Measurements from ENCODE around the gene TTLL6.

Gene TTLL6

DNA sequence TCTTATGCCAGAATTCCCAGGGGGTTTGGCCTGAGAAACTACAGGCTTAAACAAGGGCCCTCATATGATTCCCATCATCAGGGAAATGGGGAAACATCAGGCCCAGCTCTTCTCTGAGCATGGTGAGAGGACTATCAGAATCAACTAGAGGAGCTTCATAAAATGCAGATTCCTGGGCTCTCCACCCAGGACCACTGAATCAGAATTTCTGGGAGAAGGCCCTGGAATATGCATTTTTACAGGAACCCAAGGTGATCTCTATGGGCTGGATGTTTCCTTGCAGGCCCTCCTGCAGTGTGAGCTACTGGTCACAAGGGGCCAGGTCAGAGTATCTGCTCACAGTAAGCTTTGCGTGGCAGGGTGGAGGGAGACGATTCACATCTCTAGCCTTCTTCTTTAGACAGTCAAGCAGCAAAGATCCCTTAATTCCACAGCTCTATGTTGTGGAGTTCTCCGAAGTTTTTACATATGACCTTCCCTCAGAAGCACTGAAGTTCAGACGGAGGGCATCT lies 49.7 kb downstream of the TTLL6 start:
- Histone ChIP-seq H3K27me3 (ENCODE audit: control insufficient read depth in 2 of 2, insufficient read depth in 2 of 2, low read length in 2 of 2) (peaks cover 0 to 2% of the 10 kb centered on the region in 2 donors), H3K36me3 (ENCODE audit: control insufficient read depth in 2 of 2, insufficient read depth in 2 of 2, low read length in 2 of 2) (no peaks in the 10 kb centered on the region), H3K4me3 (ENCODE audit: low read length in 2 of 2) (no peak overlapping the region), H3K9me3 (ENCODE audit: control insufficient read depth in 2 of 2, low read length in 2 of 2) (no peaks in the 10 kb centered on the region), H3K27ac (ENCODE audit: low read depth in 2 of 2, low read length in 2 of 2) (no peak overlapping the region), H3K9ac (ENCODE audit: low read depth in 1 of 2, low read length in 2 of 2) (no peak overlapping the region), H3K4me1 (ENCODE audit: control insufficient read depth in 2 of 2, insufficient read depth in 2 of 2, low read length in 2 of 2) (peaks cover 0 to 2% of the 10 kb centered on the region in 2 donors)

DNA sequence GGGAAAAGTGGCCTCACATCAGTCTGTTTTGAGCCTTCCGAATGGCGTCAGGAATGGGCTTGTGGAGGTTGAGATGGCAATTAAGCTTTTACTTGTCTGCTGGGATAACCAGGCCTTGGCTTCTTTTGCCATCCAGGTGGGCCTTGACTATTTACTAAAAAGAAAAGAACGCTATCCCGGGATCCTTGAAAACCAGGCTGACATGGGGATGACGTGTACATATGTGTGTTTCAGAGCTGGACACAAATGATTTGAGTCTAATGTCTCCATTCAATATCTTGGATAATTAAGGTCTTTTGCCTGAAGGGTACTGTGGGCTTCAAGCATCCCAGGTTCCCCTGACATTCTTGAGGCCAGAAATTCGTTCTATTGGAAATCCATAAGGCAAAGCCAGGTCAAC lies 55.9 kb downstream of the TTLL6 start:
- H3K4me1 ChIP-seq (ENCODE audit: control insufficient read depth in 2 of 2, insufficient read depth in 2 of 2, low read length in 2 of 2), result peaks cover 26 to 33% of the 10 kb centered on the region in 2 donors
- no peaks in the 10 kb centered on the region for H3K9me3 ChIP-seq (ENCODE audit: control insufficient read depth in 2 of 2, low read length in 2 of 2)
- peak overlapping the region in 1 of 2 donors; percentile 41 for H3K9ac ChIP-seq (ENCODE audit: low read depth in 1 of 2, low read length in 2 of 2)
- H3K27ac ChIP-seq (ENCODE audit: low read depth in 2 of 2, low read length in 2 of 2), result peak overlapping the region; percentile 69 to 80
- H3K4me3 ChIP-seq (ENCODE audit: low read length in 2 of 2), result no peak overlapping the region
- H3K36me3 ChIP-seq (ENCODE audit: control insufficient read depth in 2 of 2, insufficient read depth in 2 of 2, low read length in 2 of 2), result no peaks in the 10 kb centered on the region
- peaks cover 0 to 10% of the 10 kb centered on the region in 2 donors for H3K27me3 ChIP-seq (ENCODE audit: control insufficient read depth in 2 of 2, insufficient read depth in 2 of 2, low read length in 2 of 2)

DNA sequence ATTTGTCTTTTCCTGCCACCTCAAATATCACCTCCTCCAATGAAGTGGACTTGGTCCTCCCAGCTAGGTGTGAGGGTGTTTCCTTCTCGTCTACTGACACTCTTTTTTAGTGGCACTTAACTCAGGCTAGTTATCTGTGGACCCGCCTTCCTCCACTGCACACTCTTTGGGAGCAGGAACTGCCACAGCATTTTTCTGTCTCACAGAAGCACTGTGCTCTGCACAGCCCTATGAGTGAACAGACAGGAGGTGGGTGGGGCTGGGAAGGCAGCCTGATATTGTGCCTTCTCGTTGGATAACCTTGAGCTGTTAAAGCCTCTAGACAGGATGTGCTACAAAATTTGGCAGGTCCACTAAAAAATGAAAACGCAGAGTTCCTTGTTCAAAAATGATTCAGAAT lies 56.6 kb downstream of the TTLL6 start:
- peak overlapping the region; percentile 69 to 80 for H3K27ac ChIP-seq (ENCODE audit: low read depth in 2 of 2, low read length in 2 of 2)
- H3K4me3 ChIP-seq (ENCODE audit: low read length in 2 of 2), result no peak overlapping the region
- peaks cover 26 to 33% of the 10 kb centered on the region in 2 donors for H3K4me1 ChIP-seq (ENCODE audit: control insufficient read depth in 2 of 2, insufficient read depth in 2 of 2, low read length in 2 of 2)
- H3K9me3 ChIP-seq (ENCODE audit: control insufficient read depth in 2 of 2, low read length in 2 of 2), result no peaks in the 10 kb centered on the region
- no peaks in the 10 kb centered on the region for H3K36me3 ChIP-seq (ENCODE audit: control insufficient read depth in 2 of 2, insufficient read depth in 2 of 2, low read length in 2 of 2)
- H3K9ac ChIP-seq (ENCODE audit: low read depth in 1 of 2, low read length in 2 of 2), result peak overlapping the region in 1 of 2 donors; percentile 41
- H3K27me3 ChIP-seq (ENCODE audit: control insufficient read depth in 2 of 2, insufficient read depth in 2 of 2, low read length in 2 of 2), result peaks cover 0 to 11% of the 10 kb centered on the region in 2 donors

DNA sequence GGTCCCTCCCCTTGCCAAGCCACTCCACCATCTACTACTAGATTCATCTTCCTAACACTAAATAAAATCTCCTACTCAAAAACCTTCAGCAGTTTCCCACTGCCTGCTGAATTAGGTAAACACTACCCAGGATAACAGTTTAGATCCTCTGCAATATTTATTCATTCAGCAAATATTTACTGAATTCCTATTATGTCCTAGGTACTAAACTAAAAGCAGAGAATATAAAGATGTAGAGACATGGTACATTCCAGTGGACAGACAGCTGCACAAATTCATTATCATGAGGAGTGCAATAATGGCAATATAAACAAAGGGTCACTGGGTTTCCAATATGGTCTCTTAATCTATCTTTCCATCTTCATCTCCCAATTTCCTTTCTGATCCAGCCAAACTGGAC lies 57.7 kb downstream of the TTLL6 start:
- no peak overlapping the region for H3K4me3 ChIP-seq (ENCODE audit: low read length in 2 of 2)
- peaks cover 8 to 21% of the 10 kb centered on the region in 2 donors for H3K27me3 ChIP-seq (ENCODE audit: control insufficient read depth in 2 of 2, insufficient read depth in 2 of 2, low read length in 2 of 2)
- H3K9ac ChIP-seq (ENCODE audit: low read depth in 1 of 2, low read length in 2 of 2), result no peak overlapping the region
- no peaks in the 10 kb centered on the region for H3K9me3 ChIP-seq (ENCODE audit: control insufficient read depth in 2 of 2, low read length in 2 of 2)
- peaks cover 32 to 33% of the 10 kb centered on the region in 2 donors for H3K4me1 ChIP-seq (ENCODE audit: control insufficient read depth in 2 of 2, insufficient read depth in 2 of 2, low read length in 2 of 2)
- H3K36me3 ChIP-seq (ENCODE audit: control insufficient read depth in 2 of 2, insufficient read depth in 2 of 2, low read length in 2 of 2), result no peaks in the 10 kb centered on the region
- peak overlapping the region in 1 of 2 donors; percentile 5 for H3K27ac ChIP-seq (ENCODE audit: low read depth in 2 of 2, low read length in 2 of 2)

DNA sequence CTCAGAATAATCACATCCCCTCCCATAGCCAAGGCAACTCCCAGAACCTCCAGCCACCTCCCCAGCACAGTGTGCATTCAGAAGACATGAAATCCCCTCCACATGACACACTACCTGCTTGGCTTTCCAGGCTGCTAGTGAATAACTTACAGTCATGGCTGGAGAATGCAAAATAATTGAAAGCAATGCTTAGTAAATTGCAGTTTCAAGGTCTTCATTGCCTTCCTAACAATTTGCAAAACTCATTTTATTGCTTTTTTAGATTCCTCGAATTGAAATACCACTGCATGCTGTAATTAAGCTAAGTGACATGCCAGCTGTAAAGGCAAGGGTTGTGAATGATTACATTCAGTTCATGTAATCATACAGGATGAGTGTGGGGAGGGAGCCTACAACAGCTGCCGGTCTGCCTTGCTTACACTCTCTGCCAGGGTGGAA lies 59.5 kb downstream of the TTLL6 start:
- Histone ChIP-seq H3K4me3 (ENCODE audit: low read length in 2 of 2) (no peak overlapping the region), H3K4me1 (ENCODE audit: control insufficient read depth in 2 of 2, insufficient read depth in 2 of 2, low read length in 2 of 2) (peaks cover 33 to 34% of the 10 kb centered on the region in 2 donors), H3K9ac (ENCODE audit: low read depth in 1 of 2, low read length in 2 of 2) (peak overlapping the region; percentile 1 to 14), H3K36me3 (ENCODE audit: control insufficient read depth in 2 of 2, insufficient read depth in 2 of 2, low read length in 2 of 2) (no peaks in the 10 kb centered on the region), H3K27ac (ENCODE audit: low read depth in 2 of 2, low read length in 2 of 2) (peak overlapping the region; percentile 73 to 87), H3K9me3 (ENCODE audit: control insufficient read depth in 2 of 2, low read length in 2 of 2) (no peaks in the 10 kb centered on the region), H3K27me3 (ENCODE audit: control insufficient read depth in 2 of 2, insufficient read depth in 2 of 2, low read length in 2 of 2) (peaks cover 8 to 37% of the 10 kb centered on the region in 2 donors)

DNA sequence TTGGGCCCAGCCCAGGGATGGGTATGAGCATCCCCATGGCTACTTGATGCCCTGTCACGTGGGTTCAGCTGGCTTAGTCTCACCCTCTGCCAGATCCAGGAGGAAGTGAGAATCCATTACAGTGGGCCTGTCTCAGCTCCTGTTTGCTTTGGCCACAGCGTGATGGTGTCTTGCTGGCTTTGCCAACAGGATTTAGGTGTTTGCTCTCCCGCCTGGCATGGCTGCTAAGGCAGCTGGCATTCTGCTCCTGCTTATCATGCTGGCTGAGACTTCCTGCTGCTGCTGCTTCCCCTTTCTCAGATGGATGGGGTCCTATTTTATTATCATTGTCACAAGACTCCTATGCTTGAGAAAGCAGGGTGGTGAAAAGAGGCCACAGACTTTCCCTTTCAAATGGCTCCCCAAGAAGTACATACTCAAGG lies 60.2 kb downstream of the TTLL6 start:
- Histone ChIP-seq H3K27ac (ENCODE audit: low read depth in 2 of 2, low read length in 2 of 2) (peak overlapping the region; percentile 73 to 87), H3K27me3 (ENCODE audit: control insufficient read depth in 2 of 2, insufficient read depth in 2 of 2, low read length in 2 of 2) (peaks cover 12 to 40% of the 10 kb centered on the region in 2 donors)

DNA sequence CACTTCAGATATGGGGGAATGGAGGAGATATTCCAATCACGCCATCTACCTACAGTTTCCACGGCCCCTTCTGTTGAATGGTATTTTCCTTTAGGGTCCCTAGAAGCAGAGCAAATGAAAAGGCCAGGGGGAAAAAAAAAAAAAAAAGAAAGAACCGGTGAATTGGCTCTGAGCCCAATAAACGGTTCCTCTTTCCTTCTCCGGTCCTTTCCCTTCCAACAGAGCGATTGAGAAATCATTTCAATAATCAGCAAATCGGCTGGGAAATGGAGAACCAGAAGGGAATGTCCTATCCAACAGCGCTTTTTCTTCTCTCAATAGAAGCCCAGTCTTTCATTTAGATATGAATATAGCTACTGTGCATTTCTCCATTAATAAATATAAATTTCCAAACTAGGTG lies 61.7 kb downstream of the TTLL6 start:
- H3K4me3 ChIP-seq (ENCODE audit: low read length in 2 of 2), result peak overlapping the region in 1 of 2 donors; percentile 26
- H3K27me3 ChIP-seq (ENCODE audit: control insufficient read depth in 2 of 2, insufficient read depth in 2 of 2, low read length in 2 of 2), result peaks cover 21 to 52% of the 10 kb centered on the region in 2 donors
- H3K36me3 ChIP-seq (ENCODE audit: control insufficient read depth in 2 of 2, insufficient read depth in 2 of 2, low read length in 2 of 2), result no peaks in the 10 kb centered on the region
- H3K9me3 ChIP-seq (ENCODE audit: control insufficient read depth in 2 of 2, low read length in 2 of 2), result no peaks in the 10 kb centered on the region
- H3K27ac ChIP-seq (ENCODE audit: low read depth in 2 of 2, low read length in 2 of 2), result no peak overlapping the region
- H3K9ac ChIP-seq (ENCODE audit: low read depth in 1 of 2, low read length in 2 of 2), result no peak overlapping the region
- peaks cover 20 to 27% of the 10 kb centered on the region in 2 donors for H3K4me1 ChIP-seq (ENCODE audit: control insufficient read depth in 2 of 2, insufficient read depth in 2 of 2, low read length in 2 of 2)

More for the DNA sequence above, 60.2 kb downstream of the TTLL6 start:
- Histone ChIP-seq H3K4me1 (ENCODE audit: control insufficient read depth in 2 of 2, insufficient read depth in 2 of 2, low read length in 2 of 2) (peaks cover 33 to 34% of the 10 kb centered on the region in 2 donors), H3K4me3 (ENCODE audit: low read length in 2 of 2) (peak overlapping the region in 1 of 2 donors; percentile 11), H3K9me3 (ENCODE audit: control insufficient read depth in 2 of 2, low read length in 2 of 2) (no peaks in the 10 kb centered on the region), H3K36me3 (ENCODE audit: control insufficient read depth in 2 of 2, insufficient read depth in 2 of 2, low read length in 2 of 2) (no peaks in the 10 kb centered on the region), H3K9ac (ENCODE audit: low read depth in 1 of 2, low read length in 2 of 2) (peak overlapping the region in 1 of 2 donors; percentile 13)

DNA sequence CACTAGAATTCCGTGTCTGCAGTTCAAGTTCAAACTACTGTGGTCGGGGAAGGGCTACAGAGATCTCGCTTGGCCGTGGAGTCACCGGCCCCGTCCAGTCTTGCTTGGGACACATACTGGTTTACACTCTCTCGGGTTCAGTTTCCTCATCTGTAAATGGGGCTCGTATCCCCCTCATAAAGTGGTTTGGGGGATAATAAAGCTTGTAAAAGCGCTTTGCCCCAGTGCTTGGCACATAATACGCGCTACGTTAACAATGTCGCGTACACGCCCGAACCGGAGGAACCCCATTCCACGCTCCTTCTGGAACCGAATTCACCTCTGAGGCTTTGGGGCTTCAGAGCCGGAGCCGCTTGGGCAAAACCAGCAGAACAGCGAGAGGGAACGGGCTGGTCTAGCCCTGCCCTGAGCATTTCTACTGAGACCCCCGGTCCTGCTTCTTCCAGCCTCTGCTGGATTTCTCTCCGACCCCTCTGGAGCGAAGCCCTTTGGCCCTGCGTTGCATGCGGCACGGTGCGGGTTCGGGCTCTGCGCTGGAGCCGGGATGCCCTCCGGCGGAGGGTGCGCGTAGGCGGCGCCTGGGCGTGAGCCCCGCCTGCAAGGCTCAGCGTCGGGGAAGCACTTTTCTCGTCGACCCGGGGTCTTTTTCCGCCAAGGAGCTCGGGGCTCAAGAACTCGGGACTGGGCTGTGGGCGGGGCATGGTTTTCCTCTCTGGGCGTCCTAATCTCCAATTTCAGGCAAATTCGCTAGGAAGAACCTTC lies 62.3 kb downstream of the TTLL6 start:
- H3K4me1 ChIP-seq (ENCODE audit: control insufficient read depth in 2 of 2, insufficient read depth in 2 of 2, low read length in 2 of 2), result peaks cover 20 to 25% of the 10 kb centered on the region in 2 donors
- no peak overlapping the region for H3K27ac ChIP-seq (ENCODE audit: low read depth in 2 of 2, low read length in 2 of 2)
- H3K9ac ChIP-seq (ENCODE audit: low read depth in 1 of 2, low read length in 2 of 2), result no peak overlapping the region
- no peaks in the 10 kb centered on the region for H3K36me3 ChIP-seq (ENCODE audit: control insufficient read depth in 2 of 2, insufficient read depth in 2 of 2, low read length in 2 of 2)
- H3K4me3 ChIP-seq (ENCODE audit: low read length in 2 of 2), result peak overlapping the region in 1 of 2 donors; percentile 26
- H3K9me3 ChIP-seq (ENCODE audit: control insufficient read depth in 2 of 2, low read length in 2 of 2), result no peaks in the 10 kb centered on the region
- H3K27me3 ChIP-seq (ENCODE audit: control insufficient read depth in 2 of 2, insufficient read depth in 2 of 2, low read length in 2 of 2), result peaks cover 21 to 58% of the 10 kb centered on the region in 2 donors

DNA sequence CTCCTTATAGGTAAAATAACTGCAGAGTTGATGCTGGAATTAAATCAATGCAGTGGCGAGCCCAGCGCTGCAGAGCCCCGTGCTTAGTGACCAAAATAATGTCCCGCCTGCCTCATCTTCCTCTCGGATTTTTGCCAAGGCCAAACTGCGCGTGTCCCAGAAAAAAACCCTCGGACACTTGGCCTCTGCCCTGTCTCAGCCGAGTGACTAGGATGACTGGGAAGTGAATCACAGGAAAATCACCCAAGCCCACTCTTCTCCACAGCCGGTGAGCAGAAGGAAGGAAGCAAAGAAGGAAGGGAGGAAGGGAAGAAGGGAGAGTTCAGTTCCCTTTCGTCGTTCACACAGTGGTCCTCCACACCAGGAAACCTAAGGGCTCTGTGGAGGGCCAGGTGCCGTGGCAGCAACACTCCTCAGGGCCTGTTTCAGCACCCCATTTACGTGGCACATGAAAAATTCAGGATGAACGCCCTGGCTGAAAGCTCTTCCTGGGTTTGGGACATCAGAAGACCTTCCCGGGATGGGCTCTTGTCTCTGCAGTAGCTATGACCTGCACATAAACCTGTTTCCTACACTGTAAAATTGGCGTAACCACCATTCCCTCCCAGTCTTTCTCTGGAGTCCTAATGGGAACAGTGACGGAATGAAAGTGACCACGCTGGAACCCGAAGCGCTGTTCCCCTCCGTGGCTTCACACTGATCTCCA lies 63.1 kb downstream of the TTLL6 start:
- H3K4me3 ChIP-seq (ENCODE audit: low read length in 2 of 2), result no peak overlapping the region
- H3K27ac ChIP-seq (ENCODE audit: low read depth in 2 of 2, low read length in 2 of 2), result no peak overlapping the region
- H3K27me3 ChIP-seq (ENCODE audit: control insufficient read depth in 2 of 2, insufficient read depth in 2 of 2, low read length in 2 of 2), result peaks cover 21 to 66% of the 10 kb centered on the region in 2 donors
- no peak overlapping the region for H3K9ac ChIP-seq (ENCODE audit: low read depth in 1 of 2, low read length in 2 of 2)
- no peaks in the 10 kb centered on the region for H3K9me3 ChIP-seq (ENCODE audit: control insufficient read depth in 2 of 2, low read length in 2 of 2)
- H3K4me1 ChIP-seq (ENCODE audit: control insufficient read depth in 2 of 2, insufficient read depth in 2 of 2, low read length in 2 of 2), result peaks cover 18 to 25% of the 10 kb centered on the region in 2 donors
- H3K36me3 ChIP-seq (ENCODE audit: control insufficient read depth in 2 of 2, insufficient read depth in 2 of 2, low read length in 2 of 2), result no peaks in the 10 kb centered on the region
